ENCODE results near the gene C12orf56.

C12orf56 gene

DNA sequence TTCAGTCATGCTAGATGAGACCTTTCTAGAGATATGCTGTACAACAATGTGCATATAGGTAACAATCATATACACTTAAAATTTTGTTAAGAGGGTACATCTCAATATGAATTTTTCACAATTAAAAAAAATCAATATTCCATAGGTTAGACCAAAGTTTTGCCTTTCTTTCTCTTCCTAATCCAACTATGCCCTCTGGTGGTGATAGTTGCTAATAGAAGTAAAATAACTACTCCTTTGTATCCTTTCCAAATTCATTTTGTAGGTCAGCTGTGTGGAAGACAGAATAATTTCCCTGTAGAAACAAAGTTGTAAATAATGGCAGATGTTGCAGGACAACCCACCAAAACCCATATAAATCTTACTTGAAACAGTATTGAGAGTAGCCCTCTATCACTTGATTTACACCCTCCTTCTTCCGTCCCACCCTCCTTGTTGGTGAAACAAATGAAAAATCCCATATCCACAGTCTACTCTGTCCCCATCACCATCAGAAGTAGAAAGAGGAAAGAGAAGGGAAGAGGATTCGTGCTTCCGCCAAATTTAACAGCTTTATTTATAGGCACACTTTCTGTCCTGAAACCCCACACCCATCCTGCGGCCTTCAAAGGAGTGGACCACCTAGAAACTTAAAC, 134.3 kb downstream of the C12orf56 start:
- Histone ChIP-seq H3K36me3 (ENCODE audit: insufficient read depth, insufficient read length, low read length) (no peaks in the 10 kb centered on the region), H3K9me3 (ENCODE audit: insufficient read depth, low read length) (no peaks in the 10 kb centered on the region), H3K4me3 (ENCODE audit: insufficient read length, low read depth) (no peak overlapping the region), H3K9ac (ENCODE audit: insufficient read length, low read depth) (no peak overlapping the region), H3K27me3 (ENCODE audit: insufficient read depth, insufficient read length) (no peaks in the 10 kb centered on the region), H3K4me1 (ENCODE audit: insufficient read depth, insufficient read length) (no peaks in the 10 kb centered on the region)
- peak; percentile 42 for DNase-seq (ENCODE audit: low read depth, low spot score)
- TF ChIP-seq SUZ12 (IDR thresholded peaks at IDR 0.05; ENCODE audit: extremely low read depth, insufficient read depth, insufficient read length) (no peak), YY1 (IDR thresholded peaks at IDR 0.05; ENCODE audit: insufficient read depth, insufficient read length) (no peak), ZNF274 (IDR thresholded peaks at IDR 0.05; ENCODE audit: low read depth, low read length) (no peak)

DNA sequence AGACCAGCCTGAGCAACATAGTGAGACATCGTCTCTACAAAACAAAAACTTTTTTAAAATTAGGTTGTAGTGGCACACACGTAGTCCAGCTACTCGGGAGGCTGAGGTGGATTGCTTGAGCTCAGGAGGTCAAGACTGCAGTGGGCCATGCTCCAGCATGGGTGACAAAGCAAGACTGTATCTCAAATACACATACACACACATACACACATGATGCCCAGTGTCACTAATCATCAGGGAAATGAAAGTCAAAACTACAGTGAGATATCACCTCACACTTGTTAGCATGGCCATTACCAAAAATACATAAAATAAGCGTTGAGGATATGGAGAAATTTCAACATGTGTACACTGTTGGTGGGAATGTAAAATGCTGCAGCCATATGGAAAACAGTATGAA, 135.3 kb downstream of the C12orf56 start:
- TF ChIP-seq ZNF274 (IDR thresholded peaks at IDR 0.05; ENCODE audit: low read depth, low read length) (no peak), YY1 (IDR thresholded peaks at IDR 0.05; ENCODE audit: insufficient read depth, insufficient read length) (no peak), SUZ12 (IDR thresholded peaks at IDR 0.05; ENCODE audit: extremely low read depth, insufficient read depth, insufficient read length) (no peak)
- Histone ChIP-seq H3K36me3 (ENCODE audit: insufficient read depth, insufficient read length, low read length) (no peaks in the 10 kb centered on the region), H3K27me3 (ENCODE audit: insufficient read depth, insufficient read length) (no peaks in the 10 kb centered on the region), H3K9me3 (ENCODE audit: insufficient read depth, low read length) (no peaks in the 10 kb centered on the region), H3K4me1 (ENCODE audit: insufficient read depth, insufficient read length) (no peaks in the 10 kb centered on the region), H3K4me3 (ENCODE audit: insufficient read length, low read depth) (no peak overlapping the region), H3K9ac (ENCODE audit: insufficient read length, low read depth) (no peak overlapping the region)
- DNase-seq (ENCODE audit: low read depth, low spot score), result no peak

- TF ChIP-seq YY1 (IDR thresholded peaks at IDR 0.05; ENCODE audit: insufficient read depth, insufficient read length), result no peak
- TF ChIP-seq ZNF274 (IDR thresholded peaks at IDR 0.05; ENCODE audit: low read depth, low read length), result no peak
- TF ChIP-seq SUZ12 (IDR thresholded peaks at IDR 0.05; ENCODE audit: extremely low read depth, insufficient read depth, insufficient read length), result no peak
- Histone ChIP-seq H3K4me1 (ENCODE audit: insufficient read depth, insufficient read length) (no peaks in the 10 kb centered on the region), H3K36me3 (ENCODE audit: insufficient read depth, insufficient read length, low read length) (no peaks in the 10 kb centered on the region), H3K9me3 (ENCODE audit: insufficient read depth, low read length) (no peaks in the 10 kb centered on the region), H3K27me3 (ENCODE audit: insufficient read depth, insufficient read length) (no peaks in the 10 kb centered on the region), H3K4me3 (ENCODE audit: insufficient read length, low read depth) (no peak overlapping the region), H3K9ac (ENCODE audit: insufficient read length, low read depth) (no peak overlapping the region)
- no peak for DNase-seq (ENCODE audit: low read depth, low spot score)
Observed at GRCh38 chr12:64253356-64253755, 137.2 kb downstream of the C12orf56 start.

DNA sequence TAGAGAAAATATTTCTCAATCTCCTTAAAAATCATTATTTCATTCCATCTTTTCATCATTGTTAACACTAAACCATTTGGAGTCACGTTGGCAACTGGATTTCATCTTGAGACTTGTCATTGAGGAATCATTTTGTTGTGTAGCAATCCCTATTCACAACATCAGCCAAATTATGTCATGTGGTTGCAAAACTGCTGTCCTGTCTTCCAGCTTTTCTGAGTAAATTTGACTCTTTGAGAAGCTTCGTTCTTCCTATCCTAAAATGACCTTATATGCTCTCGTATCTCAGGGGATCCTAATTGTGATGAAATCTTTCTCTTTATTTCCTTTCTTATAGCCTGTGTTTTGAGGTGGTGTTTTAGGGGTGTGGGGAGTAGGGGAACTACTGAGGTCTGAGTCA, 137.9 kb downstream of the C12orf56 start:
- Histone ChIP-seq H3K9ac (ENCODE audit: insufficient read length, low read depth) (no peak overlapping the region), H3K9me3 (ENCODE audit: insufficient read depth, low read length) (no peaks in the 10 kb centered on the region), H3K36me3 (ENCODE audit: insufficient read depth, insufficient read length, low read length) (no peaks in the 10 kb centered on the region), H3K27me3 (ENCODE audit: insufficient read depth, insufficient read length) (no peaks in the 10 kb centered on the region), H3K4me3 (ENCODE audit: insufficient read length, low read depth) (no peak overlapping the region), H3K4me1 (ENCODE audit: insufficient read depth, insufficient read length) (no peaks in the 10 kb centered on the region)
- DNase-seq (ENCODE audit: low read depth, low spot score), result no peak
- TF ChIP-seq ZNF274 (IDR thresholded peaks at IDR 0.05; ENCODE audit: low read depth, low read length) (no peak), SUZ12 (IDR thresholded peaks at IDR 0.05; ENCODE audit: extremely low read depth, insufficient read depth, insufficient read length) (no peak), YY1 (IDR thresholded peaks at IDR 0.05; ENCODE audit: insufficient read depth, insufficient read length) (no peak)

- Histone ChIP-seq H3K9ac (ENCODE audit: insufficient read length, low read depth) (no peak overlapping the region), H3K36me3 (ENCODE audit: insufficient read depth, insufficient read length, low read length) (no peaks in the 10 kb centered on the region), H3K27me3 (ENCODE audit: insufficient read depth, insufficient read length) (no peaks in the 10 kb centered on the region), H3K4me3 (ENCODE audit: insufficient read length, low read depth) (no peak overlapping the region), H3K9me3 (ENCODE audit: insufficient read depth, low read length) (no peaks in the 10 kb centered on the region), H3K4me1 (ENCODE audit: insufficient read depth, insufficient read length) (no peaks in the 10 kb centered on the region)
- TF ChIP-seq YY1 (IDR thresholded peaks at IDR 0.05; ENCODE audit: insufficient read depth, insufficient read length) (no peak), ZNF274 (IDR thresholded peaks at IDR 0.05; ENCODE audit: low read depth, low read length) (no peak), SUZ12 (IDR thresholded peaks at IDR 0.05; ENCODE audit: extremely low read depth, insufficient read depth, insufficient read length) (no peak)
- DNase-seq (ENCODE audit: low read depth, low spot score), result no peak
Observed at GRCh38 chr12:64243809-64244208, 146.7 kb downstream of the C12orf56 start.

DNA sequence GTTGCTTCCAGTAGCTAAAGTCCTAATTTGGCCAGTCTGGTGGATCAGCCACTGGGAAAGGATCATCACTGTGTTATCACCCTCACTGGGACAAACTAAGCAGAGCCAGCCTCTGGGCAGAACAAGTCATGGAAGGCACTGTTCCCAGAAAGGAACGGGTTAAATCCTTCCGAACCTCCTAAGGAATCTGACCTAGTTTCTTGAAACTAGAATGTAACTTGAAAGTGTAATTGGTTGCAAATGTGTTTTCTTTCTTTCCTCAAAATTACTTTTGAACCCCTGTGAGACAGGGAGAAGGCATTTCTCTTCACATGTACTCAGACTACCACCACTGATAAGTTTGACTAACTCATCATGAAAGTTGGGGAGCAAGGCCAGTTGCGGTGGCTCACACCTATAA, 149.8 kb downstream of the C12orf56 start:
- H3K27me3 ChIP-seq (ENCODE audit: insufficient read depth, insufficient read length), result no peaks in the 10 kb centered on the region
- H3K4me1 ChIP-seq (ENCODE audit: insufficient read depth, insufficient read length), result no peaks in the 10 kb centered on the region
- no peak for DNase-seq (ENCODE audit: low read depth, low spot score)
- TF ChIP-seq YY1 (IDR thresholded peaks at IDR 0.05; ENCODE audit: insufficient read depth, insufficient read length), result no peak
- TF ChIP-seq ZNF274 (IDR thresholded peaks at IDR 0.05; ENCODE audit: low read depth, low read length), result no peak
- no peak for TF ChIP-seq SUZ12 (IDR thresholded peaks at IDR 0.05; ENCODE audit: extremely low read depth, insufficient read depth, insufficient read length)
- no peak overlapping the region for H3K4me3 ChIP-seq (ENCODE audit: insufficient read length, low read depth)
- H3K9ac ChIP-seq (ENCODE audit: insufficient read length, low read depth), result no peak overlapping the region
- H3K36me3 ChIP-seq (ENCODE audit: insufficient read depth, insufficient read length, low read length), result no peaks in the 10 kb centered on the region
- H3K9me3 ChIP-seq (ENCODE audit: insufficient read depth, low read length), result no peaks in the 10 kb centered on the region

DNA sequence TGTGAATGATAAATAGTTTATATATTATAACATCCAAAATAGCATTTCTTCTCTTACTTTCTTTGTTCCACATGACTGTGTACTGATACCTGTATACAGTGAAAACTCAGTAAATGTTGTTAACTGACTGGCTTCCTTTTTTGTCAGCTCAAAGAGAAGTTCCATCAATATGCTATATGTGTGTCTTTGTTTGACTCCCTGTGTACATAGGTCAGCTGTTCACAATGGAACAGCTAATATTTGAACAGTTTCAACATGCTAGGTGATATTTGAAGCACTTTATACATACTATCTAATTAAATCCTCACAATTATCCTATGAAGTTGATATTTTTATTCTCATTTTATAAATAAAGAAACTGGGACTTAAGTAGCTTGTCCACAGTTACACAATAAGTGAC, 153.2 kb downstream of the C12orf56 start:
- Histone ChIP-seq H3K36me3 (ENCODE audit: insufficient read depth, insufficient read length, low read length) (no peaks in the 10 kb centered on the region), H3K27me3 (ENCODE audit: insufficient read depth, insufficient read length) (no peaks in the 10 kb centered on the region), H3K4me1 (ENCODE audit: insufficient read depth, insufficient read length) (no peaks in the 10 kb centered on the region), H3K4me3 (ENCODE audit: insufficient read length, low read depth) (no peak overlapping the region), H3K9me3 (ENCODE audit: insufficient read depth, low read length) (no peaks in the 10 kb centered on the region), H3K9ac (ENCODE audit: insufficient read length, low read depth) (no peak overlapping the region)
- no peak for DNase-seq (ENCODE audit: low read depth, low spot score)
- TF ChIP-seq YY1 (IDR thresholded peaks at IDR 0.05; ENCODE audit: insufficient read depth, insufficient read length) (no peak), ZNF274 (IDR thresholded peaks at IDR 0.05; ENCODE audit: low read depth, low read length) (no peak), SUZ12 (IDR thresholded peaks at IDR 0.05; ENCODE audit: extremely low read depth, insufficient read depth, insufficient read length) (no peak)
